Sigmoid colon (tissue), 4 donors: ENCODE measurements around the gene CLMN.

Source experiments
- EP300 ChIP-seq, 4 donors: sonication (generic); formaldehyde crosslinking; IDR thresholded peaks; one replicate each; pipeline ENCODE4 v1.6.1; 2017; ENCODE audit warnings: antibody characterized with exemption in 4 of 4
- POLR2A ChIP-seq, 2 donors: fragments of 450-650 bp; IDR thresholded peaks; one replicate each; pipeline ENCODE4 v1.6.1; 2016; ENCODE audit warnings: antibody characterized with exemption in 2 of 2, mild to moderate bottlenecking in 2 of 2, moderate library complexity in 2 of 2

GRCh38 chr14:95329941-95330340, 10.2 kb upstream of the CLMN start:
- no peak for TF ChIP-seq POLR2A (IDR thresholded peaks at IDR 0.05)
- TF ChIP-seq EP300 (IDR thresholded peaks at IDR 0.05), result no peak
